Glutamatergic neuron (in vitro differentiated cells): ENCODE results near the gene GALNT17. TPM values are rescaled to one million over a fixed set of nuclear protein-coding genes. Genes with fewer than 3 reads are reported as not detected.

Experiments used
- DNase-seq: peaks from one replicate; pipeline ENCODE4 v3.0.0; 2022
- H3K27ac Mint-ChIP-seq: one replicate; pipeline ENCODE4 v1.8.0; 2020; ENCODE audit warnings: mild to moderate bottlenecking, mixed read lengths, inconsistent platforms; ENCODE audit not compliant: unreplicated experiment
- H3K27me3 Mint-ChIP-seq: one replicate; pipeline ENCODE4 v1.8.0; 2020; ENCODE audit warnings: mild to moderate bottlenecking, moderate library complexity, mixed read lengths, inconsistent platforms; ENCODE audit not compliant: unreplicated experiment
- H3K36me3 Mint-ChIP-seq: one replicate; pipeline ENCODE4 v1.8.0; 2020; ENCODE audit warnings: mild to moderate bottlenecking, mixed read lengths, inconsistent platforms; ENCODE audit not compliant: unreplicated experiment
- H3K4me1 Mint-ChIP-seq: one replicate; pipeline ENCODE4 v1.8.0; 2020; ENCODE audit warnings: mild to moderate bottlenecking, low read depth, mixed read lengths, inconsistent platforms; ENCODE audit not compliant: unreplicated experiment
- H3K4me3 Mint-ChIP-seq: one replicate; pipeline ENCODE4 v1.8.0; 2020; ENCODE audit warnings: mild to moderate bottlenecking, mixed read lengths, inconsistent platforms; ENCODE audit not compliant: unreplicated experiment
- H3K9me3 Mint-ChIP-seq: one replicate; pipeline ENCODE4 v1.8.0; 2020; ENCODE audit warnings: mild to moderate bottlenecking, moderate library complexity, mixed read lengths, inconsistent platforms; ENCODE audit not compliant: unreplicated experiment
- total RNA-seq: library from RNA; stranded (reverse); fragmentation: NEBNext Ultra II Directional; extraction: Animal tissue kit (Norgen Biotek cat#: 25700); gene quantifications from one replicate; pipeline ENCODE4 v1.2.1, GENCODE V29; 2021; ENCODE audit not compliant: unreplicated experiment
- TF ChIP-seq, protein P1 (sequence below): fragments of 200-600 bp; sonication (generic); IDR thresholded peaks from one replicate; pipeline ENCODE4 v1.5.0; 2021; ENCODE audit not compliant: partially characterized antibody, unreplicated experiment

Gene GALNT17
- total RNA-seq, 1 donor from 2014 or later: 42.0 TPM

DNA sequence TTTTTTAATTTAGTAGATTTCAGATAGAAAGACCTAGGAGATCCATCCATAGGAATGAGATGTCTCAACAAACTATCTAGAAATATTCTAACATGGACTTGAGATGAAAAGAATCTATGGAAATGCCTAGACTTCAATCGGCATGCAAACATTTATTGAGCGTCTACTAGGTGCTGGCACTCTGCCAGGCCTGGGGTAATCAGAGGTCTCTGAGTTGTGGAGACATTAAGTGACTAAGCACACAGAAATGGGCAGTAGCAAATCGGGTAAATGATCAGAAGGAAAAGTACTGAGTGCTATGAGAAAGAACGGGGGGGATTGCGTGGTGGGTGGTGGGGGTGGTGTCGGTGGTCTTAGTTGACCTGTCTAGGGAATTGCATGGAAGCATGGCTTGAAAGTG is 466.6 kb downstream of the GALNT17 start:
- Mint-ChIP-seq H3K36me3 (peaks cover 5% of the 10 kb centered on the region), H3K9me3 (peaks cover 12% of the 10 kb centered on the region), H3K27ac (no peak overlapping the region), H3K27me3 (peaks cover 2% of the 10 kb centered on the region), H3K4me1 (peaks cover 18% of the 10 kb centered on the region), H3K4me3 (no peak overlapping the region)
- no peak for DNase-seq
- TF ChIP-seq, protein P1, sequence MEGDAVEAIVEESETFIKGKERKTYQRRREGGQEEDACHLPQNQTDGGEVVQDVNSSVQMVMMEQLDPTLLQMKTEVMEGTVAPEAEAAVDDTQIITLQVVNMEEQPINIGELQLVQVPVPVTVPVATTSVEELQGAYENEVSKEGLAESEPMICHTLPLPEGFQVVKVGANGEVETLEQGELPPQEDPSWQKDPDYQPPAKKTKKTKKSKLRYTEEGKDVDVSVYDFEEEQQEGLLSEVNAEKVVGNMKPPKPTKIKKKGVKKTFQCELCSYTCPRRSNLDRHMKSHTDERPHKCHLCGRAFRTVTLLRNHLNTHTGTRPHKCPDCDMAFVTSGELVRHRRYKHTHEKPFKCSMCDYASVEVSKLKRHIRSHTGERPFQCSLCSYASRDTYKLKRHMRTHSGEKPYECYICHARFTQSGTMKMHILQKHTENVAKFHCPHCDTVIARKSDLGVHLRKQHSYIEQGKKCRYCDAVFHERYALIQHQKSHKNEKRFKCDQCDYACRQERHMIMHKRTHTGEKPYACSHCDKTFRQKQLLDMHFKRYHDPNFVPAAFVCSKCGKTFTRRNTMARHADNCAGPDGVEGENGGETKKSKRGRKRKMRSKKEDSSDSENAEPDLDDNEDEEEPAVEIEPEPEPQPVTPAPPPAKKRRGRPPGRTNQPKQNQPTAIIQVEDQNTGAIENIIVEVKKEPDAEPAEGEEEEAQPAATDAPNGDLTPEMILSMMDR: no peak

DNA sequence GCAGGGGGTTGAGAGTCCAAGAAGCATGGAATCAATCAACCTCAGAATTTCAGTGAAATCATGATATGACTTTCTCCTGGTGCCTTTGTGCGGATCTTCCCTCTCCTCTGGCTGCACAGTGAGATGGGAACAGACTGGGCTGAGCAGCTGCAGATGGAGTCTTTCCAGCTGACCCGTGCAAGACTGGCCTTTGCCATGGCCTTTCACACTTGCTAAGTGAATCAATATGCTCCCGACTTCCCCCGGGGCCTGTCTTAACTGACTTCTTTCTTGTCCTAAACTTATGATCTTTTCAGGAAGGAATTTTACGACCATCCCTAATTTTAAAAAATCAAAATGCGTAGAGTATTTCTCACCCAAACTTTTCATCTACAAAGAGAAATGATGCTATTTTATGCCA is 469.9 kb downstream of the GALNT17 start:
- peaks cover 10% of the 10 kb centered on the region for H3K9me3 Mint-ChIP-seq

DNA sequence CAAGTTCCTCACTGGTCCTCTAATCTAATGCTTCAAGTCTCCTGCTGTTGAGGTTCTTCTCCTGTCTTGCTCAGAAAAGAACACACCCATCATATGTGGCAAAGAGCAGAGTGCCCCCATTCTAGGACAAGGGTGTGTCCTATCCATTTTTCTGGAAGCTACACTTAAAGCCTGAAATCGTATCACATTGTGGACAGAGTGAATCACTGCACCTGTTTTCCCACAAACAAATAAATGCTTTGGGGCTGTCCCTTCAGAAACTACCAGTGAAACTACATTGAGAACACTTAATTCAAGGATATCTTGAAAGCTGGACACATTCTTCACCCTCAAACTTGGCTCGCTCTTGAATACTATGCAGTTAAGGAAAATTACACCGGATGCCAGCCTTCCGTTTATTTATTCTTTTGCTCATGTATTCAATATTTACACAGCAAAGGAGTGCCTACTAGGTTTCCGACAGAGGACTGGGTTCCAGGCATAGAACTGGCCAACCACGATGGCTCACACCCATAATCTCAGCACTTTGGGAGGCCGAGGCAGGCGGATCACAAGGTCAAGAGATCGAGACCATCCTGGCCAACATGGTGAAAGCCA is 473.0 kb downstream of the GALNT17 start:
- H3K4me3 Mint-ChIP-seq: no peak overlapping the region
- H3K4me1 Mint-ChIP-seq: peaks cover 19% of the 10 kb centered on the region
- no peak for DNase-seq
- no peak overlapping the region for H3K27ac Mint-ChIP-seq
- peaks cover 7% of the 10 kb centered on the region for H3K36me3 Mint-ChIP-seq
- TF ChIP-seq, protein P1: no peak
- peaks cover 2% of the 10 kb centered on the region for H3K27me3 Mint-ChIP-seq
- peaks cover 11% of the 10 kb centered on the region for H3K9me3 Mint-ChIP-seq

More for the DNA sequence above, 469.9 kb downstream of the GALNT17 start:
- DNase-seq: peak; percentile 77
- Mint-ChIP-seq H3K4me3 (peak overlapping the region; percentile 26), H3K27ac (peak overlapping the region; percentile 92), H3K27me3 (peaks cover 2% of the 10 kb centered on the region), H3K36me3 (no peaks in the 10 kb centered on the region), H3K4me1 (peaks cover 22% of the 10 kb centered on the region)
- TF ChIP-seq, protein P1: no peak

DNA sequence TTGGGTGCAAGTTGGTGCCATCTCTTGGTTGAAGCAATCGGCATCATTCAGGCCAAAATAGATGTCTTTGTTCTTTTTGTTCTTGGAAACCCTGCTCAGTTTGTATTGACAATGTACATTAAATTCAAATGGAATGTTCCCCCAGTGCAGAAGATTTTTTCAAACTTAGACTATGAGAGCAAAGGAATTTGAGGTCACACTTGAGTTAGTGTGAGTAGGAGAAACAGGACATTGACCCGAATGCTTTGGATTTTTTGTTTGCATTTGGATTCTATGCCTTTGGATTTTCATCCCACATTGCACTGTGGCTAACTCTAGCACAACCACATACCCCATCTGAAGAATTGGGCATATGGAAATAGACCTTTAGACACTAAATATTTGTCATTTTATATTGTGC is 480.0 kb downstream of the GALNT17 start:
- DNase-seq: no peak
- peaks cover 2% of the 10 kb centered on the region for H3K27me3 Mint-ChIP-seq
- TF ChIP-seq, protein P1: no peak
- no peak overlapping the region for H3K27ac Mint-ChIP-seq
- H3K4me1 Mint-ChIP-seq: peaks cover 20% of the 10 kb centered on the region
- H3K36me3 Mint-ChIP-seq: peaks cover 7% of the 10 kb centered on the region
- no peak overlapping the region for H3K4me3 Mint-ChIP-seq
- H3K9me3 Mint-ChIP-seq: peaks cover 3% of the 10 kb centered on the region

DNA sequence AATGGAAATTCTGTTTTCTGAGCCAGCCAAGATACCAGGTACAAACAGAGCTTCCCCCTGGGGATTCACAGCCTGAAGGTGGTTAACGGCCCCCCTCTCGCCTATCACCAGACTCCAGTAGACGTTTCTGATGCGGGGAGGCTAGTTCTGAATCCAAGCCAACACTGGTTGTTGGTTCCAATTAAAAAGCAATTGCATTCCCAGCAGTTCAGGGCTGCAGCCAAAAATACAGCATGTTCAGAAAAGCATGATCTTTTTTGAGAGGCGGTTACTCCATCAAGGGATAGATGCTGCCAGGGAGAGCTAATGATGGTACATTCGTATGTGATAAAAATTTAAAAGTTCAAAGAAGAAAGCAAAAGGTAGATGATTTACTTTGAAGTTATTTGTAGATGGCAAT is 481.0 kb downstream of the GALNT17 start:
- Mint-ChIP-seq H3K27me3 (peaks cover 2% of the 10 kb centered on the region), H3K4me3 (peak overlapping the region; percentile 11), H3K27ac (peak overlapping the region; percentile 38), H3K36me3 (peaks cover 4% of the 10 kb centered on the region), H3K4me1 (peaks cover 21% of the 10 kb centered on the region), H3K9me3 (peaks cover 3% of the 10 kb centered on the region)
- no peak for DNase-seq
- TF ChIP-seq, protein P1: no peak
